NCI-H460 (cell line): Measurements from ENCODE around the gene EOLA1. TPM values are rescaled to one million over a fixed set of nuclear protein-coding genes. Genes with fewer than 3 reads are reported as not detected.
A peak's percentile ranks its signal among the peaks of the same experiment; 100 is the strongest.
"Not testable (repeated sequence)": the region's sequence is repeated elsewhere in the genome, so short reads cannot be mapped to it uniquely, and the experiment has no call there.

Experiments used
- DNase-seq: peaks from one replicate; pipeline ENCODE4 v3.0.0-alpha.2; 2016; ENCODE audit warnings: low read depth; ENCODE audit errors: extremely low read depth
- polyA plus RNA-seq: library from polyadenylated mRNA; depleted of rRNA; stranded (reverse); fragments of >200 nt; gene quantifications from 2 replicates; pipeline ENCODE4 v1.2.3, GENCODE V29; 2014; cell fraction: nucleus; rRNA removed
- total RNA-seq: library from RNA; depleted of rRNA; stranded (reverse); fragments of >200 nt; shearing (Covaris generic); gene quantifications from 2 replicates; pipeline ENCODE4 v1.2.3, GENCODE V29; 2014; rRNA removed

EOLA1 gene
- 12.4 and 16.6 TPM in 2 replicates for total RNA-seq
- 14.5 and 15.6 TPM in 2 replicates for polyA plus RNA-seq

GRCh38 chrX:149540621-149541520 lies at the start of gene EOLA1:
Gene EOLA1, plus strand, starts transcription at chrX:149541012. Its CDS starts 4,619 bp downstream, at chrX:149545631.
- peak; percentile 93 for DNase-seq

GRCh38 chrX:149491812-149492211 lies 49.0 kb upstream of the EOLA1 start:
- no peak for DNase-seq

DNA sequence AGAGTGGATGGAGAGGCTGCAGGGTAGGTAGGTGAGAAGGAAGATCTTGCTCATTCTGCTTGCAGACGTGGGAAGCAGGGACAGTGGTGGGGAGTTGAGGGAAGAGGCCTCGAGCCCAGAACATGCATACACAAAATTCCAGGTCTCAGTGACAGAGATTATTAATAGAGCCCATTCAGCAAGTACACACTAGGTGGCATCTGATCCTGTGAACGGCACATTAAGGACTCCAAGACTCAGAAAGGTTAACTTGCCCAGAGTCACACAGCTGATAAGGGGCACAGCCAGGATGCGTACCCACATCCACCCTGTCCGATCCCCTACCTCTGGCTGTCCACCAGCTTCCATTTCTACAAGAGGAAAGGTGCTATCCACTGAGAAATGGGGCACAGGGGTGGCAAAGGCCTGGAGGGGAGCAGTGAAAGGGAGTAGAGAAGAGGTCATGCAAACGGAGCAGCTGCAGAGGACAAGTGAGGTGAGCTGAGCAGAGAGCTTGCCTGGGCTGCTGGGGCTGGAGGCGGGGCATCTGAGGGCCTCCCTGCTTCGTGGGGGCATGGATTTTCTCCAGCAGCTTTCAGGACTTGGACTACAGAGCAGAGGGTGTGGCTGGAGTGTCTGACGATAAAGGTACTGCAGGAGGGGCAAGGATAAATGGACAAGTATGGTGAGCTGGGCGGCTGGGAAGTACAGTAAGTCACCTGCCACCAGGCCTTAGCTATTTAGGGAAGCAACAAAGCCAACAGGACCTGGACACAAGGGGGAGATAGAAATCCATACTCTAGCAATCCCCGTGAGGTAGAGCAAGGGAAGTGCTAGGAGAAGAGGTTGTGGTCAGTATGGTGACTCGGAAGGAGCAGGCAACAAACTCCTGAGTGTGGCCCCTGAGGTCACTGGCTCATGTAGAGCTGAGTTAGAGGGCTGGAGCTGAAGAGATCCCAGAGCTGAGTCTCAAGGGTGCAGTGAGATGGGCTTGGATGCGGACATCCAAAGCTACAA lies 46.9 kb upstream of the EOLA1 start:
- no peak for DNase-seq

- no peak for DNase-seq
Measured at GRCh38 chrX:149494844-149495565, 45.8 kb upstream of the EOLA1 start.

DNA sequence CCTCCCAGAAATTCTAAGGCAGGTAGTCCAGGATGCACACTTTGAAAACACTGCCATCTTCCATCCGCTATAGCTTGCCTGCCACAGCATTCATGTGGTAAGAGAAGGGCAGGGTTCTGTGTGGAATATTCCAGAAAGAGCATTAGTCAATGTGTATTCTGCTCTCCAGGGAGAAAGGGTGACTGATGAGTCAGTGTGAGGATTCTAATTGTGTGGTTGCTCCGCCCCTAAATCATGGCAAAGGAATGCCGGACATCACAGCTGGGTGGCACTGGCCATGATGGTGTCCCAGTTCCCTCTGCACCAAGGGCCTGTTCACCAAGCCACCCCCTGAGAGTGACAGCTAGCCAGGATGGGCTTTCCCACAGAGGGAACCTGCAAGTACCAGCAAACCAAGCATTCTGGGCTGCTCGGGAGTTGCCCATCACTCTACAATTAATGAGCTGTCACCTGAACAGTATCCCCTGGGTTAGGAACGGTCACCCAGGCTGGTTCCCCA lies 45.2 kb upstream of the EOLA1 start:
- DNase-seq: peak; percentile 74

DNA sequence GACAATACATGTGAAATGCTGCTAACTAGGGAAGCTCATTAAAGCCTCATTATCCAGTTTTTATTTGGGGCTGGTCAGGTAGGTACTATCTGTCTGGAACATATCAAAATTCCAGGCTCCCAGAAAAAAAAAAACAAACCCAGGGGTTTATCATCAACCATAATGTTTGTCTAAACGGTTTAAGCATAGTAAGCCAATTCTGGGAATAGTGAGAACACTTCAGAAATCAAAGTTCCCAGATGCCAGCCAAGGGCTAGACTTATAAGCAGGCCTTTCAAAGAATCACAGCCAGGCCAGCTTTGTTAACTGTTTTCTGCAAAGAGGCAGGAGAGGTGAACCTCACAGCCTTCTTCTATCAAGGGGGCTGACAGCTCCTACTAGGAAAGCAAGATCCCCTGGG lies 43.8 kb upstream of the EOLA1 start:
- DNase-seq: no peak

- DNase-seq: no peak
Measured at GRCh38 chrX:149497626-149498025, 43.2 kb upstream of the EOLA1 start.

DNA sequence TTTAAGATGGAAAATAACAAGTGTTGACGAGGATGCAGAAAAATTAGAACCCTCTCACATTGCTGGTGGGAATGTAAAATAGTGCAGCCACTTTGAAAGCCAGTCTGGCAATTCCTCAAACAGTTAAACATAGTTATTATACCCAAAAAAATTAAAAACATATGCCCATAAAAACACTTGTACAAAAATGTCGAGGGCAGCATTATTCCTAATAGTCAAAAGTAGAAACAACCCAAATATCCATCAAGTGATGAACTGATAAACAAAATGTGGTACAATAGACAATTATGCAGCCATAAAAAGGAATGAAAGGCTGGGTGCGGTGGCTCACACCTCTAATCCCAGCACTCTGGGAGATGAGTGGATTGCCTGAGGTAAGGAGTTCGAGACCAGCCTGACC lies 42.0 kb upstream of the EOLA1 start:
- no peak for DNase-seq

GRCh38 chrX:149499766-149500165 lies 41.0 kb upstream of the EOLA1 start:
- DNase-seq: no peak

GRCh38 chrX:149502923-149503322 lies 37.9 kb upstream of the EOLA1 start:
- DNase-seq: not testable (repeated sequence)

GRCh38 chrX:149503446-149503845 lies 37.4 kb upstream of the EOLA1 start:
- not testable (repeated sequence) for DNase-seq

DNA sequence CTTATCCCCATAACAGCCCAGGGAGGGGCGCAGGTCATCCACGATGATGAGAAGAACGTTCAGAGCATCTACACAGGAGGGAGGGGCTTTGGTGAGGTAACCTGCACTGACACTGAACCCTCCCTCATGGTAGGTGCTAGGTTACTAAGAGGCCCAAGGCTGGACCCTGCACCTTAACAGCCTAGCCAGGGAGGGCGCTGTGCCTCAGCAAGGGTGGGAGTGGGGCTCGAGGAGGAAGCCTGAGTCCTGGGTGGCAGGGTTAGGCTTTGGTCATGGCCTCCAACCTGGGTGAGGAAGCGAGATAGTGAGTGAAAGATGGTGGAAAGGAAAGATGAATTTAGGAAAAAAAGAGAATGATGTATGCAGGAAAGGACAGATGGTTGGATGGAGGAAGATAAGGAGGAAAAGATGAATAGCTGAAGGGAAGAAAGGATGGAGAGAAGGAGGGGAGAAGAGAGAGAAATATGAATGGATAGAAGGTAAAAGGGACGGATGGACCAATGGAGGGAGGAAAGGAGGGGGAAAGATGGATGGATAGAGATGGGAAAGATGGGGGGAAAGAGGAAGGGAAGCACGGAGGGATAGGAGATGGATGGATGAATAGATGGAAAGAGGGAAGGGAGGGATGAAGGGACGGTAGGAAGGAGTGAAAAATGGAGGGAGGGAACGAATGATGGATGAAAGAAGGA lies 36.4 kb upstream of the EOLA1 start:
- DNase-seq: no peak

DNA sequence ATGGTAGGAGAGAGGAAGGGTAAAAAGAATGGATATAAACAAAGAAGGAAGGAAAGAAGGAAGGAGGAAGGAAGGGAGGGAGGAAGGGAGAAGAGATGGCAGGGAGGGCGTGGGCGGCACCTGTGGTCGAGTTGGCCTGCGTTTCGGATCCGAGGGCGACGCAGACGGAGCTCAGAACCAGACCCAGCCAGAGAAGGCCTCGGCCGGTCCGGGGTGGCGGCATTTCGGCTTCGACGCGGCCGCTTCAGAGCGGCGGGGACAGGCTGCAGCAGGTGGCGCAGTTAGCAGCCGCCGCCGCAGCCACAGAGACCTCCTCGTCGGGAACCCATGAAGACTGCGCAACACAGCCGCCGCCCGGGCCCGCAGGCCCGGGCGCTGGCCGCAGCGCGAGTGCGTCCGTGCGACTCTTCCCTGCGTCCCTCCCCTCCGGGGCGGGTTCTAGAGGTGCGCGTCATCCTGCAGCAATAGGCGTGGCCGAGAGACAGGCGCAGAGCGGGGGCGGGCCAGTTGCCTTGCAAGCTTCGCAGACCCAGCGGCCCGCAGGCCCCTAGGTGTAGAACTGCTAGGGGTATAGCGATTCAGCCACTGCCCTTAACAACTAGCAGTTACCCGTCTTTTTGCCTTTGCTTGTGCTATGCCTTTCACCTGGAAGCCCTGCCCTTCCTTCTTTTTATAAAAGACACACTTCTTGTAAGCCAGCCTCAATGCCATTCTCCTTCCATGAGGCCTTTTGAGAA lies 35.7 kb upstream of the EOLA1 start, which contains the start of gene IDS:
TSS of gene IDS (minus strand) at position 392 of the 737 bp plus-strand sequence. CDS start at position 223, 169 bp downstream.
- DNase-seq: peak; percentile 87

GRCh38 chrX:149505671-149506070 lies 35.1 kb upstream of the EOLA1 start:
- DNase-seq: no peak

- no peak for DNase-seq
Measured at GRCh38 chrX:149506349-149506748, 34.5 kb upstream of the EOLA1 start.

- no peak for DNase-seq
Measured at GRCh38 chrX:149508467-149508866, 32.3 kb upstream of the EOLA1 start.

DNA sequence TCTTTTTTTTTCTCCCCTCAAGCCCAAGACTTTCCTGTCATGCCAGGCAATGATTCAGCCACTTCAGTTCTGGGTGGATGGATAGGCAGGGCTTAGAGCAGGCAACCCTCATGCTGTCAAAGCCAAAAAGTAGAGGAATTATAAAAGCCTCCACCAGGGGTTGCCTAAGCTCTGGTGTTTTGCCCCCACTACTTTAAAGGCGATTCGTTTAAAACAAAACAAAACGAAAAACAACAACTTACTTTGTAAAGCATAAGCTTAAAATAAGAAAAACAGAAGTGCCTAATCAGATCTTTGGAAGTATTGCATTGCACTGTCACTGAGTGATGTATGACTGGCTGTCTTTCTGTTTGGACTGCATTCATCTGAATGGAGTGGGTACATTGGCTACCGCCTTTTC lies 30.4 kb upstream of the EOLA1 start:
- DNase-seq: no peak

- no peak for DNase-seq
Measured at GRCh38 chrX:149511081-149511480, 29.7 kb upstream of the EOLA1 start.
